H9 (cell line): ENCODE results near the gene SLC9A5. TPM values are rescaled to one million over a fixed set of nuclear protein-coding genes. Genes with fewer than 3 reads are reported as not detected.
A peak's percentile ranks its signal among the peaks of the same experiment; 100 is the strongest.

Experiments
- DNase-seq: peaks from one replicate; pipeline ENCODE4 v3.0.0-alpha.2; 2017
- H2AFZ ChIP-seq: one replicate; pipeline ENCODE4 v1.6.1; 2013; ENCODE audit warnings: mild to moderate bottlenecking, low read length, control low read depth, moderate library complexity
- H2AK5ac ChIP-seq: 2 replicates; pipeline ENCODE4 v1.6.1; 2013; ENCODE audit warnings: low read length, control low read depth, mixed read lengths; ENCODE audit not compliant: insufficient read length
- H2BK120ac ChIP-seq: one replicate; pipeline ENCODE4 v1.6.1; 2013; ENCODE audit warnings: low read depth, mild to moderate bottlenecking, low read length, control low read depth, inconsistent platforms; ENCODE audit not compliant: poor library complexity, severe bottlenecking
- H2BK12ac ChIP-seq: 2 replicates; pipeline ENCODE4 v1.6.1; 2013; ENCODE audit warnings: low read length, control low read depth, mixed read lengths, low read depth; ENCODE audit not compliant: insufficient read length
- H2BK15ac ChIP-seq: 2 replicates; pipeline ENCODE4 v1.6.1; 2013; ENCODE audit warnings: low read depth, low read length, control low read depth
- H2BK20ac ChIP-seq: one replicate; pipeline ENCODE4 v1.6.1; 2013; ENCODE audit warnings: low read depth, mild to moderate bottlenecking, low read length, control low read depth, inconsistent platforms; ENCODE audit not compliant: poor library complexity, severe bottlenecking
- H2BK5ac ChIP-seq: 2 replicates; pipeline ENCODE4 v1.6.1; 2013; ENCODE audit warnings: low read length, control low read depth, mixed read lengths; ENCODE audit not compliant: insufficient read length
- H3K14ac ChIP-seq: 2 replicates; pipeline ENCODE4 v1.6.1; 2013; ENCODE audit warnings: low read length, control low read depth; ENCODE audit not compliant: insufficient read depth
- H3K18ac ChIP-seq: 2 replicates; pipeline ENCODE4 v1.6.1; 2013; ENCODE audit warnings: low read depth, mild to moderate bottlenecking, mixed read lengths, low read length, control low read depth; ENCODE audit not compliant: insufficient read length
- H3K23ac ChIP-seq: 2 replicates; pipeline ENCODE4 v1.6.1; 2013; ENCODE audit warnings: low read length, control low read depth, mixed read lengths, low read depth; ENCODE audit not compliant: insufficient read length
- H3K23me2 ChIP-seq: 2 replicates; pipeline ENCODE4 v1.6.1; 2013; ENCODE audit warnings: low read depth, mild to moderate bottlenecking, mixed read lengths, low read length, control low read depth; ENCODE audit not compliant: insufficient read length, poor library complexity, severe bottlenecking
- H3K27ac ChIP-seq: 2 replicates; pipeline ENCODE4 v1.5.1; 2013; ENCODE audit warnings: low read length, control low read depth, mixed read lengths, low read depth; ENCODE audit not compliant: insufficient read length
- H3K27me3 ChIP-seq: 2 replicates; pipeline ENCODE4 v1.6.1; 2013; ENCODE audit warnings: low read length, control low read depth, inconsistent platforms; ENCODE audit not compliant: insufficient read depth
- H3K4ac ChIP-seq: 2 replicates; pipeline ENCODE4 v1.6.1; 2013; ENCODE audit warnings: low read depth, mild to moderate bottlenecking, control low read depth, inconsistent platforms, low read length, moderate library complexity
- H3K4me1 ChIP-seq: 2 replicates; pipeline ENCODE4 v1.6.1; 2013; ENCODE audit warnings: low read length, control low read depth, inconsistent platforms; ENCODE audit not compliant: insufficient read depth
- H3K4me2 ChIP-seq: 2 replicates; pipeline ENCODE4 v1.6.1; 2013; ENCODE audit warnings: low read length, control low read depth, mixed read lengths; ENCODE audit not compliant: insufficient read length, insufficient read depth
- H3K56ac ChIP-seq: 2 replicates; pipeline ENCODE4 v1.6.1; 2013; ENCODE audit warnings: low read depth, mild to moderate bottlenecking, mixed read lengths, low read length, control low read depth; ENCODE audit not compliant: insufficient read length
- H3K79me1 ChIP-seq: 2 replicates; pipeline ENCODE4 v1.6.1; 2013; ENCODE audit warnings: low read depth, mild to moderate bottlenecking, moderate library complexity, low read length, control low read depth, inconsistent platforms; ENCODE audit not compliant: insufficient read depth, poor library complexity, severe bottlenecking
- H3K79me2 ChIP-seq: 2 replicates; pipeline ENCODE4 v1.6.1; 2013; ENCODE audit warnings: low read length, control low read depth, inconsistent platforms; ENCODE audit not compliant: insufficient read depth
- H3K9ac ChIP-seq: 2 replicates; pipeline ENCODE4 v1.6.1; 2013; ENCODE audit warnings: low read length, control low read depth, mixed read lengths; ENCODE audit not compliant: insufficient read length; ENCODE audit errors: extremely low read depth
- H3K9me3 ChIP-seq: one replicate; pipeline ENCODE4 v1.6.1; 2013; ENCODE audit warnings: low read depth, low read length, inconsistent platforms; ENCODE audit not compliant: control insufficient read depth
- H3T11ph ChIP-seq: one replicate; pipeline ENCODE4 v1.6.1; 2013; ENCODE audit warnings: mild to moderate bottlenecking, low read length, control low read depth, inconsistent platforms
- H4K20me1 ChIP-seq: one replicate; pipeline ENCODE4 v1.6.1; 2013; ENCODE audit not compliant: control insufficient read depth, insufficient read length, insufficient read depth
- H4K5ac ChIP-seq: 2 replicates; pipeline ENCODE4 v1.6.1; 2013; ENCODE audit warnings: low read depth, mild to moderate bottlenecking, mixed read lengths, low read length, control low read depth; ENCODE audit not compliant: insufficient read length
- H4K8ac ChIP-seq: replicated peaks from 2 replicates; pipeline ENCODE4 v1.6.1; 2013; ENCODE audit warnings: low read length, control low read depth, mixed read lengths, low read depth; ENCODE audit not compliant: insufficient read length
- H4K91ac ChIP-seq: 2 replicates; pipeline ENCODE4 v1.6.1; 2013; ENCODE audit warnings: low read depth, mild to moderate bottlenecking, moderate library complexity, mixed read lengths, low read length, control low read depth; ENCODE audit not compliant: insufficient read length
- H3K27ac Mint-ChIP-seq, 3 experiments: 2 replicates in 2 of 3; 3 replicates in 1 of 3; pipeline ENCODE4 v1.8.0; 2020 to 2021; ENCODE audit warnings: mixed read lengths in 3 of 3, mild to moderate bottlenecking in 1 of 3, moderate library complexity in 1 of 3
- H3K27me3 Mint-ChIP-seq: 2 replicates; pipeline ENCODE4 v1.8.0; 2021; ENCODE audit warnings: low read depth, mild to moderate bottlenecking, moderate library complexity, mixed read lengths
- H3K36me3 Mint-ChIP-seq, 3 experiments: 2 replicates in 2 of 3; 3 replicates in 1 of 3; pipeline ENCODE4 v1.8.0; 2020 to 2021; ENCODE audit warnings: low read depth in 3 of 3, mixed read lengths in 3 of 3; ENCODE audit not compliant: insufficient read depth in 1 of 3
- H3K4me1 Mint-ChIP-seq, 2 experiments: 2 replicates each; pipeline ENCODE4 v1.8.0; 2020; ENCODE audit warnings: mixed read lengths in 2 of 2
- H3K4me3 Mint-ChIP-seq, 2 experiments: 2 replicates in 1 of 2; 3 replicates in 1 of 2; pipeline ENCODE4 v1.8.0; 2020 to 2021; ENCODE audit warnings: mild to moderate bottlenecking in 2 of 2, mixed read lengths in 2 of 2, moderate library complexity in 1 of 2
- H3K9me3 Mint-ChIP-seq, 2 experiments: 2 replicates in 1 of 2; 3 replicates in 1 of 2; pipeline ENCODE4 v1.8.0; 2020; ENCODE audit warnings: mild to moderate bottlenecking in 2 of 2, mixed read lengths in 2 of 2, moderate library complexity in 1 of 2
- WGBS: extraction: QIAGEN DNeasy Blood & Tissue Kit; methylation state at CpG from one replicate; pipeline ENCODE4 v1.1.7; 2013; ENCODE audit warnings: missing lambda C conversion rate, low lambda C conversion rate, mixed read lengths; ENCODE audit not compliant: insufficient read length; ENCODE audit errors: extremely low coverage; 5-methylcytosine and 5-hydroxymethylcytosine counted together
- total RNA-seq: library from RNA; stranded (reverse); gene quantifications from 2 replicates; pipeline ENCODE4 v1.2.1, GENCODE V29; 2021
- TF ChIP-seq, protein P1 (sequence below): fragments of 200-600 bp; sonication (generic); conservative IDR thresholded peaks from 3 replicates; pipeline ENCODE4 v1.8.0; 2021; ENCODE audit warnings: antibody characterized with exemption, mild to moderate bottlenecking

SLC9A5 gene
- total RNA-seq, 1 experiment from 2014 or later: 9.1 TPM

DNA sequence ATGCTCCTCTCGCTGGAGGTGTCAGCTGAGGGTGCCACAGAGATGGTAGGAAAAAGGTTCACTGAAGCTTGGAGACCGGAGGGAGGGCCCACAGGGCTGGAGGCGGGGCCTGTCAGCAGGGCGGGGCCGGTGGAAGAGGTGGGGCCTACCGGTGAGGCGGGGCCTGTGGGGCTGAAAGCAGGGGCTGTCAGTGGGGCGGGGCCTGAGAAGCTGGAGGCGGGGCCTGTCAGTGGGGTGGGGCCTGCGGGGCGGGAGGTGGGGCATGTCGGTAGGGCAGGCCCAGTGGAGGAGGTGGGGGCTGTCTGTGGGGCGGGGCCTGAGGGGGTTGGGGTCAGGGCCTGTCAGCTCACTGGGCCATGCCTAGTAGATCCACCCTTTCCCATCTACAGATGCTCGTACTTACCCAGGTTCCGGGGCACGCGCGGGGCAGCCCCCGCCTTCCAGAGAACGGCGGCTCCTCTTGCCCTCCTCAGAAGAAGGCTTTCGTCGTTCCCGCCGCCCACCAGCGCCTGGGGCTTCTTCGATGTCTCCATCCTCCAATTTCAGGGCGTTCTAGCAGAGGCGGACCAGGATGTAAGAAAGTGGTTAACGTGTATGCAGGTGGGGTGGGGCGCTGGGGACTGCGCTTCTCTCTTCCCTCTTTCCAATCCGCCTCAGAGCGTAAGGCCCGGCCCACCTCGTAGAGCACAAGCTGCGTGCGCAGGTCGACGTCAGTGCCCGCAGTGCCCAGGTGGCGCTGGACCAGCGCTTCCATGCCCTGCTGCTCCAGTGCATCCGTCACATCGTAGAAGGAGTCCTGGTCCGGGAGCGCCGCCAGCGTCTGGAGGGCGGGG is 12.0 kb upstream of the SLC9A5 start:
- H3T11ph ChIP-seq: no peak overlapping the region
- H2BK15ac ChIP-seq: no peak overlapping the region
- no peak overlapping the region for H2BK5ac ChIP-seq
- H4K5ac ChIP-seq: no peak overlapping the region
- H3K4me1 ChIP-seq: peaks cover 10% of the 10 kb centered on the region; the same call in 1 of the 2 replicates
- no peaks in the 10 kb centered on the region for H3K79me2 ChIP-seq
- no peak overlapping the region for H2BK20ac ChIP-seq
- no peak overlapping the region for H3K9ac ChIP-seq
- H3K23ac ChIP-seq: no peak overlapping the region
- no peaks in the 10 kb centered on the region for H3K9me3 ChIP-seq
- H2AK5ac ChIP-seq: no peak overlapping the region
- no peak overlapping the region for H4K91ac ChIP-seq
- H3K27ac ChIP-seq: no peak overlapping the region
- peaks cover 4% of the 10 kb centered on the region for H3K79me1 ChIP-seq
- no peaks in the 10 kb centered on the region for H3K27me3 Mint-ChIP-seq
- H3K27me3 ChIP-seq: no peaks in the 10 kb centered on the region
- H3K23me2 ChIP-seq: no peaks in the 10 kb centered on the region
- H3K4me3 Mint-ChIP-seq: no peak overlapping the region
- H3K27ac Mint-ChIP-seq: peak overlapping the region; percentile 32 to 48 (median 44); a peak in 2 of 7 replicates
- no peak overlapping the region for H3K4me2 ChIP-seq
- no peak overlapping the region for H4K8ac ChIP-seq
- H3K4ac ChIP-seq: no peak overlapping the region
- no peak overlapping the region for H2BK12ac ChIP-seq
- whole genome bisulfite sequencing: no CpG with 5 or more reads among the region's 50 CpGs
- no peak overlapping the region for H2BK120ac ChIP-seq
- peaks cover 24 to 67% (median 40%) of the 10 kb centered on the region in 3 experiments for H3K36me3 Mint-ChIP-seq
- TF ChIP-seq, protein P1, sequence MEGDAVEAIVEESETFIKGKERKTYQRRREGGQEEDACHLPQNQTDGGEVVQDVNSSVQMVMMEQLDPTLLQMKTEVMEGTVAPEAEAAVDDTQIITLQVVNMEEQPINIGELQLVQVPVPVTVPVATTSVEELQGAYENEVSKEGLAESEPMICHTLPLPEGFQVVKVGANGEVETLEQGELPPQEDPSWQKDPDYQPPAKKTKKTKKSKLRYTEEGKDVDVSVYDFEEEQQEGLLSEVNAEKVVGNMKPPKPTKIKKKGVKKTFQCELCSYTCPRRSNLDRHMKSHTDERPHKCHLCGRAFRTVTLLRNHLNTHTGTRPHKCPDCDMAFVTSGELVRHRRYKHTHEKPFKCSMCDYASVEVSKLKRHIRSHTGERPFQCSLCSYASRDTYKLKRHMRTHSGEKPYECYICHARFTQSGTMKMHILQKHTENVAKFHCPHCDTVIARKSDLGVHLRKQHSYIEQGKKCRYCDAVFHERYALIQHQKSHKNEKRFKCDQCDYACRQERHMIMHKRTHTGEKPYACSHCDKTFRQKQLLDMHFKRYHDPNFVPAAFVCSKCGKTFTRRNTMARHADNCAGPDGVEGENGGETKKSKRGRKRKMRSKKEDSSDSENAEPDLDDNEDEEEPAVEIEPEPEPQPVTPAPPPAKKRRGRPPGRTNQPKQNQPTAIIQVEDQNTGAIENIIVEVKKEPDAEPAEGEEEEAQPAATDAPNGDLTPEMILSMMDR: no peak
- peaks cover 10 to 17% of the 10 kb centered on the region in 2 experiments for H3K4me1 Mint-ChIP-seq
- H3K9me3 Mint-ChIP-seq: no peaks in the 10 kb centered on the region
- H3K14ac ChIP-seq: no peak overlapping the region
- H4K20me1 ChIP-seq: peaks cover 3% of the 10 kb centered on the region
- peak; percentile 97 for DNase-seq
- no peak overlapping the region for H3K56ac ChIP-seq
- no peak overlapping the region for H2AFZ ChIP-seq
- H3K18ac ChIP-seq: no peak overlapping the region
